GM23248 (cell line): ENCODE data around the gene MACC1.

Experiments
- EZH2 ChIP-seq: fragments of 200-600 bp; sonication (generic); IDR thresholded peaks from 2 replicates; pipeline ENCODE4 v1.6.1; 2018; ENCODE audit warnings: antibody characterized with exemption, mild to moderate bottlenecking; ENCODE audit not compliant: insufficient read depth, poor library complexity, severe bottlenecking
- EZH2phosphoT487 ChIP-seq: fragments of 200-600 bp; sonication (generic); IDR thresholded peaks from 2 replicates; pipeline ENCODE4 v1.6.1; 2018; ENCODE audit warnings: antibody characterized with exemption, moderate library complexity, mild to moderate bottlenecking, low read depth; ENCODE audit not compliant: insufficient read depth

DNA sequence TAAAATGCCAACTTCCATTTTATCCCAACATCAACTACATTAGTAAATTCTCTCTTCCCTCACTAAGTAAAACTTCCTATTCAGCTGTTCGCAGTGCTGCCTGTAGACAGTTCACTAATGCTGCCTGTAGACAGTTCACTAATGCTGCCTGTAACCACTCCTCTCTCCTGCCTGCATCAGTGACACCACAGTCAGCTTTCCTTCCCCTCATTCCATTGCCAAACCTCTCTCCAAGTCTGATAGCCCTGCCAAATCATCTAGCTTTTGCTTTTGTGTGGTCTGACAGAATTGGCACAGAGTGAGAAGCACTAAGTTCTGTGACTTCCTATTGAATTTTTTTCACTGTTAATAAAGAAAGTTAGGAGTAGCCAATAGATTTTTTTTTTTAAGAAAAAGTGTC lies 43.0 kb upstream of the MACC1 start:
- TF ChIP-seq EZH2 (no peak), EZH2phosphoT487 (no peak)
